GM12892 (cell line): ENCODE results near the gene C4BPB.

Source experiments
- POLR2AphosphoS5 ChIP-seq: IDR thresholded peaks from 2 replicates; pipeline ENCODE4 v1.6.1; 2011; ENCODE audit warnings: low read depth, low read length, control low read depth
- TAF1 ChIP-seq: IDR thresholded peaks from 2 replicates; pipeline ENCODE4 v1.6.1; 2011; ENCODE audit warnings: low read depth, mild to moderate bottlenecking, control low read depth, low read length, borderline replicate concordance

DNA sequence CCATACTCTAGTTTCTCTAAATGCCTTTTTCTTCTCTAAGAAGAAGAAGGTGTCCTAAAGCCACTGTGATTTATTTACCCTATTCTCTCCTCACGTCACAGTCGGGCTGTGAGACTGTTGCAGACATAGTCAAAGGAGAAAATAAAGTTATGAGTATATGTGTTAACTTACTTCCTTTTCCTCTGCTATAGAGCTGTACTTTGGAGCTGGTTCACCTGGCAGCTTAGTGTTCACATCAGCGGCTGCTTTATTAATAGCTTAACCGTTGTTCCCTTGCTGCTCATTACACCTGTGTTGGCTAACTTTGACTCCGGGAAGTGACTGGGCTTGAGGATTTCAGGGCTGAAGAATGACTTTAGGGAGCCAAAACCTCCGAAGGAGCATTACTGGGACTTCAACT is 32.0 kb upstream of the C4BPB start:
- TF ChIP-seq POLR2AphosphoS5 (no peak), TAF1 (no peak)
